Gastrocnemius medialis (tissue), 4 donors: ENCODE results near the gene TAF11L10.
"Not testable (repeated sequence)": the region's sequence is repeated elsewhere in the genome, so short reads cannot be mapped to it uniquely, and the experiment has no call there.

Source experiments
- POLR2A ChIP-seq, 2 donors: fragments of 450-650 bp; IDR thresholded peaks; one replicate each; pipeline ENCODE4 v1.6.1; 2017; ENCODE audit warnings: antibody characterized with exemption in 2 of 2, mild to moderate bottlenecking in 2 of 2, moderate library complexity in 2 of 2
- TF ChIP-seq, protein P1 (sequence below), 5 experiments: fragments of 450-650 bp in 3 of 5; fragments of 200-600 bp in 2 of 5; sonication (generic) in 2 of 5; IDR thresholded peaks in 4 of 5; conservative IDR thresholded peaks in 1 of 5; 1 replicate in 4 of 5; 2 replicates in 1 of 5; pipeline ENCODE4 v1.5.1; 2016 to 2019; ENCODE audit warnings: antibody characterized with exemption in 5 of 5, mild to moderate bottlenecking in 3 of 5, moderate library complexity in 3 of 5

DNA sequence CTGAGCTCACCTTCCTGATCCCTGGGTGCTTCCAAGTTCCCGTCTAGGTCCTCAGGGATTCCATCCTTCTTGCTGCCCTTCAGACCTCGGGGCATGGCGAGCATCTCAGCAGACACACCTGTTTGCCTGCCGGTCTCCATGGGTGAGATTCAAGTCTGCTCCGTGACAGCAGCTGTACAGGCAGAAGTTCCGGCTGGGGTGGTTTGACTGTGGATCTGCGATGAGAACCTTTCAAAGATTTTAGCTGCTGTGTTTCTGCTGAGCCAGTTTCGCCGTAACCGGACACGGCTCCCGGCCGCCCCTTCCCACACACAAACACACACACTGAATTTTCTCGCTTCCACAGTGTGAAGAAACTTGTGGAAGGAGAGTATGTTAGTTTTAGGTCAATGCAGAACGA, 3.4 kb downstream of the TAF11L10 start, which contains the start of gene TAF11L9:
- TF ChIP-seq POLR2A (IDR thresholded peaks at IDR 0.05) = not testable (repeated sequence)
- TF ChIP-seq, protein P1, sequence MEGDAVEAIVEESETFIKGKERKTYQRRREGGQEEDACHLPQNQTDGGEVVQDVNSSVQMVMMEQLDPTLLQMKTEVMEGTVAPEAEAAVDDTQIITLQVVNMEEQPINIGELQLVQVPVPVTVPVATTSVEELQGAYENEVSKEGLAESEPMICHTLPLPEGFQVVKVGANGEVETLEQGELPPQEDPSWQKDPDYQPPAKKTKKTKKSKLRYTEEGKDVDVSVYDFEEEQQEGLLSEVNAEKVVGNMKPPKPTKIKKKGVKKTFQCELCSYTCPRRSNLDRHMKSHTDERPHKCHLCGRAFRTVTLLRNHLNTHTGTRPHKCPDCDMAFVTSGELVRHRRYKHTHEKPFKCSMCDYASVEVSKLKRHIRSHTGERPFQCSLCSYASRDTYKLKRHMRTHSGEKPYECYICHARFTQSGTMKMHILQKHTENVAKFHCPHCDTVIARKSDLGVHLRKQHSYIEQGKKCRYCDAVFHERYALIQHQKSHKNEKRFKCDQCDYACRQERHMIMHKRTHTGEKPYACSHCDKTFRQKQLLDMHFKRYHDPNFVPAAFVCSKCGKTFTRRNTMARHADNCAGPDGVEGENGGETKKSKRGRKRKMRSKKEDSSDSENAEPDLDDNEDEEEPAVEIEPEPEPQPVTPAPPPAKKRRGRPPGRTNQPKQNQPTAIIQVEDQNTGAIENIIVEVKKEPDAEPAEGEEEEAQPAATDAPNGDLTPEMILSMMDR (IDR thresholded peaks at IDR 0.05 in 4 of 5, conservative IDR thresholded peaks at IDR 0.05 in 1 of 5) = not testable (repeated sequence)
